ENCODE data around the gene COL11A2.

COL11A2 gene

DNA sequence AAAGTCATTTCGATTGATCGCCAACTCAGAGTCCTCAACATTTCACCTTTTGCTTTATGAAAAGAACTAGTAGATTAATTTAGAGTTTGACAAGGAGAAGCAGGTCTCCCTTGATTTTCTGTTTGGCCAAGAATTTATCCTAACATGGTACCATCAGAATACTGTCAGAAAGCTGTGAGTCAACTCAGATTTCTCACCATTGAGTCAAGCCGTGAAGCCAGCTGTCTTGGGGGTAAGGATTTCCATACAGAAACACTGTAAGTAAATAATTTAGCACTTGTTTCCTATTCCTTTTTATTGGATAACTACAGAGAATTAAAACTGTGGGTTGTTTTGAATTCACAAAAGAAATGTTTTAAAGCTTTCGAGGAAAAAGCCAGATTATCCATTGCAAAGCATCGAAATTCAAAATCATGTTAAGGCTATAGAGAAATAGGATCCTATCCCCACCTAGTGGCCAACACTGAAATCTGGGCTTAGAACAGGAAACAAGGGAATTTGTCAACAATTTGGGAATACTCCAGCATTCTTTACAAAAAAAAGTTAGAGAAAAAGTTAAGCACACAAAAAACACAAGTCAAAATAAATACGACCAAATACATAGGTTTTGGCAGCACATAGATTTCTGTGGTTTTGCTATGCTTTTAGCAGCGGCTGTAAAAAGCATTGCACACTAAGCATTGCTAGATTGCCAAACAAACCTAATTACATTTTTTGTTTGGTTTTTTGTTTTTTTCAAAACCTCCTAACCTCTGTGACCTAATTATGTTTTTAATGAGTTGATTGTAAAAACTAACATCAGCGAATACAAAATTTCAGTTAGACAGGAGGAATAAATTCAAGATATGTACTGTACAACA lies 44.2 kb downstream of the COL11A2 start:
- DNase-seq, result peak; percentile 62

DNA sequence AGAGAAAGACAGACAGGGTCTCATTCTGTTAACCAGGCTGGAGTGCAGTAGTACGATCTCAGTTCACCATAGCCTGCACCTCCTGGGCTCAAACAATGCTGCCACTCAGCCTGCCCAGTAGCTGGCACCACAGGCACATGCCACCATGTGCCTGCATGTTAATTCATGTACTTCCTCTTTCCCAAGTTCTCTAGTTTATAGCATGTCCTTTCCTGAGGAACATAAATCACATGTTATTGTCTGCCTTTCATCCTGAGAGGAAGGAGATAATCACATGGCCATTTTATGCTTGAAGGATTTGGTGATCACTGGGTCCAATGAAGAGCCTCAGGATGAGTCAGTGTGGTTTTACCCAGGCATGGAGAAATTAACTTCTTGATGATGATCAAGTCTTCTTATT lies 47.9 kb downstream of the COL11A2 start:
- DNase-seq, result peak; percentile 34

GRCh38 chr6:33143113-33143770 lies 49.0 kb downstream of the COL11A2 start:
- DNase-seq, result no peak

DNA sequence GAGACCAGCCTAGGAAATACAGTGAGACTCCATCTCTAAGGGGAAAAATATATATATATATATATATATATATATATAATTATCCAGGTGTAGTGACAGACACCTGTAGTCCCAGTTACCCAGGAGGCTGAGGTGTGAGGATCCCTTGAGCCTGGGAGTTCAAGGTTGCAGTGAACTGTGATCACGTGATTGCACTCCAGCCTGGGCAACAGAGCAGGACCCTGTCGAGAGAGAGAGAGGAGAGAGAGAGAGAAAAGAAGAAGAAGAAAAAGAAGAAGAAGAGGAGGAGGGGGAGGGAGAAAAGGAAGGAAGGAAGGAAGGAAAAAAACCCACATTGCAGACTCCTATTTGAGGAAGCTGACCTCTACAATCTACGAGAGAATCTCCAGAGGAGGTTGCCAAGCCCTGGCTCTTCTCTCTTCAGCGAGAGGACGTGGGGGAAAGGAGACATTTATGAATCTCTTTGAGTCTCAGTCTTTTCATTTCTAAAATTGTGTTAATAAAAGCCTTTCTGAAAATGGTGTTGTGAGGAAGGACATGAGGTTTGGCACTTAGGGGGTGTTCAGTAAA lies 49.7 kb downstream of the COL11A2 start:
- peak; percentile 16 for DNase-seq

DNA sequence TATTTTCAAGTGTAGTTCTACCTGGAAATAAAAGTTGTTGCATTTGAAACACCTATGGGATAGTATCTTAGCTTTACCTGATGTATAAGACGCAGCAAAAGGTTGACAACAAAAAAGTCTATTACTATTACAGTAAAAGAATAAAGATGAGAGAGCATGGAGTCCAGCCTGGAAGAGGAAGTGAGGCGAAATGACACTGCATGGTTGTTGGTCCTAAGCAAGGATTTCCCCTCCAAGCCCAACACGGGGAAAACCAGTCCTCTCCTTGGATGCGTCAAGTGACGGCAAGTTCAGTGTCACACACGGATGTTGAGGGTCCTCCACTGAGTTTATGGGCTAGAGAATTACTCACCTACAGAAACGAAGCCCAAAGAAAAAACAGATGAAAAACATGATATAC lies 51.7 kb downstream of the COL11A2 start:
- DNase-seq, result no peak

DNA sequence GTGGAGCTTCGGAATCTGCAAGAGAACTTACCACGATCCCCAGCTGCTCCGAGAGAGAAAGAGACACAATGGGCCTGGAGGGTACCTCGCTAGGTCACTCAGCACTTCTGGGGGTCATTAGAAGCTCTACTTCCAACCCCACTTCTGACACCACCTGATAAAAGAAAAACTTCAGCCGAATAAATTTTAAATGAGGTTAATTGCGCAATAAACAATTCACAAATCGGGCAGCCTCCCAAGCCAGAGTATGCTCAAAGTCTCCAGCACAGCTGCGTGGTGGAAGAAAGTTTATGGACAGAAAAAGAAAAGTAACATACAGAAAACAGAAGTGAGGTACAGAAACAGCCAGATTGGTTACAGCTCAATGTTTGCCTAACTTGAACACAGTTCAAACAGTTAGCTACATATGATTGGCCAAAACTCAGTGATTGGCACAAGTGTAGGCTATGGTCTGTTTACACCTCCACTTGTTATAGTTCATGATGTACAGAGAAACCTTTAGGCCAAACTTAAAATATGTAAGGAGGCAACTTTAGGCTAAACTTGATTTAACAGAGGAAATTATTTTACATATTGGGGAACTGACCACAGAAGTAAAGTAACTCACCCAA lies 52.6 kb downstream of the COL11A2 start:
- no peak for DNase-seq

DNA sequence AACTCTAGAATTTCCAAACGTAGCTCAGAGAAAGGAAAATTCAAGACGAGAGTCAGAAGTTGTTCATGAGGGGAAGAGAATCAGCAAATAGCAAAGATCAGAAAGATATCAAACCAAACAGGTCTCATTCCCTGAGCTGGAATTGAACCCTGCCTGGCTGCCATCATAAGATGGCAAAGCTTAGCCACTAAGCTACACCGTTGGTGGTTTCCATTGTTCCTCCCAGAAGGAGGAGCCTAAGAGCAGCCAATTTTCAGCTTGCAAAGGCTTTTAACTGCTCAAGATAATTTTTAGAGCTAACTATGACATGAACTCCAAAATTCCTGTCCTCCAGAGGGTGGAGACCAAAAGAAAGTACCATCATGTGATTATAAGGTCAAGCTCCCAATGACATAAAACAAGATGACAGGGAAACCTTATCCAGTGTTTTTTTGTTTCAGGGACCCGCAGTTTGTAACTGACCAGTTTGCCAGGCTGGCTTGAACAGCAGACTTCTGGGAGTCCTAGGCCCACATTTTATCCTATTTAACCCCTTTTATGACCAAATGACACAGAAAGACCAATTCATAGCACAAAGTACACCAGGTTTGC lies 55.9 kb downstream of the COL11A2 start:
- no peak for DNase-seq

DNA sequence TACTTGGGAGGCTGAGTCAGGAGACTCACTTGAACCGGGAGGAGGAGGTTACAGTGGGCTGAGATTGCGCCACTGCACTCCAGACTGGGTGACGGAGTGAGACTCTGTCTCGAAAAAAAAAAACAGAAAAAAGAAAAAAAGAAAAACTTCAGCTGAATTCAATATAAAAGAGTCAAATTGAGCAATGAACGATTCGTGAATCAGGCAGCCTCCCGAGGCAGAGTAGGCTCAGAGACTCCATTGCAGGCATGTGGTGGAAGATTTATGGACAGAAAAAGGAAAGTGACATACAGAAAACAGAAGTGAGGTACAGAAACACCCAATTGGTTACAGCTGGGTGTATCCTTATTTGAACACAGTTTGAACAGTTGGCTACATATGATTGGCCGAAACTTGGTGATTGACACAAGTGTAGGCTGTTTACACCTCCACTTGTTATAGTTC lies 60.2 kb downstream of the COL11A2 start:
- DNase-seq, result no peak

- DNase-seq, result no peak
Measured at GRCh38 chr6:33128318-33128717, 63.9 kb downstream of the COL11A2 start.

GRCh38 chr6:33126101-33126714 lies 66.1 kb downstream of the COL11A2 start:
- peak; percentile 29 for DNase-seq

GRCh38 chr6:33124947-33125346 lies 67.3 kb downstream of the COL11A2 start:
- no peak for DNase-seq

DNA sequence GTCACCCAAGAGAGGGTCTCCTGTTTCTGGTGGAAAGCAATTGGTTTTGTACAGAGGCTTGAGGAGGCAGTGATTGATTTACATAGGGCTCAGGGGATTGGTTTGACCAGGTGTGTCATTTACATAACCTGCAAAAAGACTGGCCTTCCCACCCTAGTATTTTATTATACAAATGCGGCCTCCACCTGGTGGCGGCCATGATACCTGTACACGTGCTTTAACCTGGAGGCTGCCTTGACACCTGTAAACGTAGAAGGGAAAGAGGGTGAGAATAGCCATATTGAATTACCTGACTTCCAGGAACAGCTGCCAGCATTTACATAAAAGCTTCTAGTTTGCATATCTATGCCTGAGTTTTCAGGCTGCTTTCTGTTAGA lies 67.8 kb downstream of the COL11A2 start:
- DNase-seq, result no peak

DNA sequence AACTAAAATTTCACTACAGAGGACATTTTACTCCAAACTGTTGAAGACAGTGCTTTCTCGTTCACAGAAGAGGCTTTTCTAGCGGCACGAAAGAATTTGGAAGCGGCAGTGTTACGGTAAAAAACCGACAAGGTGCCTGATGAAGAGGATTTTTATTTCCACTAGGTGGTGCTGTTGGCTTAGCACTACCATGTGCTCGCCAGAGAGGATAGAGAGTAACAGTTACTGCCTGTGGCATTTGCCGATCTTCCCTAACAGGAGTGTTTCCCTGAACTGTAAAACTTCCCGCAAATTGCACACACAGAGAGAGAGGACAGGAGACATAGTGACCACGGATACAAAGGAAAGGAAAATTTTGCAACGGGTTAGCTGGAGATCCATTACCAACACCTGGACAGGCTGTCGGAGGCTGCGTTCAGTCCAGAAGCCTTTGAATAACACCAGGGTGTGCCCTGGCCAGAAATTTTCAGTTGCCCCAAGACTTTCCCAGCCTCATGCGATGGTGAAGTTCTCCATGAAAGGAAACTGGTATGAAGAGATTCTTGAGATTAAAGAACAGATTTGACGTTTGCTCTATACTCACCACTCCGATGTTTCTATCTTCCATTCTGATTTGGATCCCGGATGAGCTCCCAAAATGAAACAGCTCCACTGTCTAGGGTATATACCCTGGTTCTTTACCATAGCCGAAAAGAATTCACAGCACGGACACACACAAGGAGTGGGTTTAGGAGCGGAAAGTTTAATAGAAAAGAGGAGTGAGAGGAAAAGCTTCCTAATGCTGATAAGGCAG lies 68.3 kb downstream of the COL11A2 start:
- DNase-seq, result peak; percentile 15

DNA sequence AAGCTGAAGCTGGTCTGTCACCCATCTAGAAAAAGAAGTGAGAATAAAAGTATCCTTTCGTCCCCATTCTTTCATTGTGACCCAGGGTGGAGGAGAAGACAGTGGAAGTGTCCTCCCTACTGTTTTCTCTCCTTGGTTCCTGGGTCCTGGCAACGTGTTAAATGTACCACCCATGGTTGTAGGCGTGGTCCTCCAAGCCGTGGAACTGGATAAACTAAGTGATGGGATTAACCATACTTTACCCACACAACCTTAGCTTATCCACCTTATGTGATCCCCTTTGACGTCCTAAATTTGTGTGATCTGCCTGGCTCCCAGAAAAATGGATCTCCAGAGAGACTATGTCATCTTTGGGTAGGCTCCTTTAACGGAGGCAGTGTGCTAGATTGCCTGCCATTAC lies 69.1 kb downstream of the COL11A2 start:
- DNase-seq, result no peak

DNA sequence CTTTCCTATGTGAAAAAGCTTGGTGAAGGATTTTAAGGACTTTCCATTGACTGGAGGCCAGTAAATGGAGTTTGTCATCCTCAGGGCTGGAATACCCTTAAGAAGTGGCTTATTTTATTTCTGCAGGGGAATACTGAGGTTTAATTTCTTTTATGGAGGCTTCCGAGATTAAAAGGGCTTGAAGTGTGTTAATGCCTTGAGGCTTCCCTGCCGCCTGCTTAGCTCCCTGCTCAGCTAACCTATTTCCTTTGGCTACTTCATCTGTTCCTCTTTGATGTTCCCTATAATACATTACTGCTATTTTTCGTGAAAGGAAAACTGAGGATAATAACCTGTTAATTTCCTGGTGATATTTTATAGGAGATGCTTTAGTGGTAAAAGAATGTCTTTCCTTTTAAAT lies 72.3 kb downstream of the COL11A2 start:
- no peak for DNase-seq

GRCh38 chr6:33118525-33119123 lies 73.6 kb downstream of the COL11A2 start:
- DNase-seq, result peak; percentile 50

GRCh38 chr6:33117811-33118277 lies 74.4 kb downstream of the COL11A2 start:
- no peak for DNase-seq

GRCh38 chr6:33116841-33117711 lies 75.2 kb downstream of the COL11A2 start:
- no peak for DNase-seq

GRCh38 chr6:33116417-33116816 lies 75.8 kb downstream of the COL11A2 start:
- DNase-seq, result no peak

DNA sequence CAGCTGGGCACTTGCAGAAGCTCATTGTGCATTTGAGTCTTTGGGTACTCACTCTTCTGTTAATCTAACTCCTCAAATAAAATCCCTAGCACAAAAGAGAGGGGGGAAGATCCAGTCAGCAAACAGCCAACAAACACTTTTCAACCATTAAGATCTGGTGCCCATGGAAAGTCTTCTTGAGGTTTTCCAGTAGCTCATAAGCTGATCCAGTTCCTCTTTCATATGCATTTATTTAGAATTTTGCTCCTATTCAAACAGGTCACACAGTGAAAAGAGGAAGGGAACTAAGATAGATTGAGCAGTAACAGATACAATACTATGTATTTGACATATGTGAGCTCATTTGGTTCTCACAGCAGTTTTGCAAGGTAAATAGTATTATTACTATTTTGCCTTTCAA lies 77.9 kb downstream of the COL11A2 start:
- DNase-seq, result no peak
